Kidney epithelial cell (primary cell): Measurements from ENCODE around the gene ERC2. TPM values are rescaled to one million over a fixed set of nuclear protein-coding genes. Genes with fewer than 3 reads are reported as not detected.

ENCODE experiments used
- DNase-seq: peaks from one replicate; pipeline ENCODE4 v3.0.0-alpha.2; 2010; ENCODE audit warnings: low read depth
- H3K27me3 ChIP-seq: 2 replicates; pipeline ENCODE4 v1.6.0; 2011; ENCODE audit warnings: low read length; ENCODE audit not compliant: control insufficient read depth, insufficient read depth
- H3K36me3 ChIP-seq: 2 replicates; pipeline ENCODE4 v1.5.1; 2011; ENCODE audit warnings: low read length; ENCODE audit not compliant: control insufficient read depth, insufficient read depth
- H3K4me3 ChIP-seq: 2 replicates; pipeline ENCODE4 v1.5.1; 2011; ENCODE audit warnings: low read depth, mild to moderate bottlenecking, control low read depth, low read length
- CTCF ChIP-seq: IDR thresholded peaks from 2 replicates; pipeline ENCODE4 v1.5.1; 2011; ENCODE audit warnings: mild to moderate bottlenecking, moderate library complexity, low read length, control low read depth, inconsistent platforms; ENCODE audit not compliant: insufficient read depth, poor library complexity, severe bottlenecking
- total RNA-seq: library from RNA; depleted of rRNA; stranded (reverse); fragments of >200 nt; gene quantifications from 2 replicates; pipeline ENCODE4 v1.2.3, GENCODE V29; 2015

Gene ERC2
- total RNA-seq, 1 donor from 2014 or later = 17.0 TPM

GRCh38 chr3:55709411-55710012 is 758.8 kb downstream of the ERC2 start:
- Histone ChIP-seq H3K4me3 (no peak overlapping the region), H3K27me3 (no peaks in the 10 kb centered on the region), H3K36me3 (no peaks in the 10 kb centered on the region)
- no peak for TF ChIP-seq CTCF
- DNase-seq = no peak

- no peak for DNase-seq
- no peak for TF ChIP-seq CTCF
- Histone ChIP-seq H3K36me3 (no peaks in the 10 kb centered on the region), H3K4me3 (no peak overlapping the region), H3K27me3 (no peaks in the 10 kb centered on the region)
These were observed 759.3 kb downstream of the ERC2 start for GRCh38 chr3:55708921-55709320.

- Histone ChIP-seq H3K36me3 (no peaks in the 10 kb centered on the region), H3K27me3 (no peaks in the 10 kb centered on the region), H3K4me3 (no peak overlapping the region)
- no peak for TF ChIP-seq CTCF
- no peak for DNase-seq
These were observed 760.0 kb downstream of the ERC2 start for GRCh38 chr3:55708242-55708641.

- no peak for TF ChIP-seq CTCF
- Histone ChIP-seq H3K27me3 (no peaks in the 10 kb centered on the region), H3K36me3 (no peaks in the 10 kb centered on the region), H3K4me3 (no peak overlapping the region)
- no peak for DNase-seq
These were observed 763.7 kb downstream of the ERC2 start for GRCh38 chr3:55704521-55704920.

GRCh38 chr3:55702822-55703221 is 765.4 kb downstream of the ERC2 start:
- TF ChIP-seq CTCF = no peak
- no peaks in the 10 kb centered on the region for H3K36me3 ChIP-seq
- DNase-seq = no peak

GRCh38 chr3:55701997-55702396 is 766.3 kb downstream of the ERC2 start:
- H3K4me3 ChIP-seq = no peak overlapping the region
- H3K27me3 ChIP-seq = no peaks in the 10 kb centered on the region
- no peaks in the 10 kb centered on the region for H3K36me3 ChIP-seq
- no peak for DNase-seq
- TF ChIP-seq CTCF = no peak

More at GRCh38 chr3:55702822-55703221, 765.4 kb downstream of the ERC2 start:
- Histone ChIP-seq H3K27me3 (no peaks in the 10 kb centered on the region), H3K4me3 (no peak overlapping the region)
